ENCODE data around the gene OGDH.

Gene OGDH

GRCh38 chr7:44748948-44749731 is 142.7 kb downstream of the OGDH start:
- peak; percentile 12 to 59 for DNase-seq

GRCh38 chr7:44749992-44750391 is 143.6 kb downstream of the OGDH start:
- no peak for DNase-seq

DNA sequence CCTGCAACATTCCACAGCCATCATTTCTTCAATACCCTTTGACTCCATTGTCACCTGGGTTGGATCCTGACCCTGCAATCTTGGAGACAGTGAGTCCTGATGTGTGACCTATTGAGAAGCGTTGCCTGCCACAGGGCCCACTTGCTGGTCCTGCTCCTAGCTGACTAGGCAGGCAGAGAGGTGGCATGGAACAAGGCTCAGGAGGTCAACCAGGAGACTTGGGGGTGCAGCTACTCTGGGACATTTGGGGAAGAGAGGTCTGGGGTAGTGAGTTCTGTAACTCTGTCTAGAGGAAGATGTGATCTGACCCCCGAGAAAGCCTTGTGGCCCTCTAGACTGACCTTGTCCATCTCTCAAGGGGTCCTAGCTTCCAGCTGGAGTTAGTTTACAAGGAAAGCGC is 144.0 kb downstream of the OGDH start:
- no peak for DNase-seq

- no peak for DNase-seq
Measured at GRCh38 chr7:44750921-44751571, 144.6 kb downstream of the OGDH start.

DNA sequence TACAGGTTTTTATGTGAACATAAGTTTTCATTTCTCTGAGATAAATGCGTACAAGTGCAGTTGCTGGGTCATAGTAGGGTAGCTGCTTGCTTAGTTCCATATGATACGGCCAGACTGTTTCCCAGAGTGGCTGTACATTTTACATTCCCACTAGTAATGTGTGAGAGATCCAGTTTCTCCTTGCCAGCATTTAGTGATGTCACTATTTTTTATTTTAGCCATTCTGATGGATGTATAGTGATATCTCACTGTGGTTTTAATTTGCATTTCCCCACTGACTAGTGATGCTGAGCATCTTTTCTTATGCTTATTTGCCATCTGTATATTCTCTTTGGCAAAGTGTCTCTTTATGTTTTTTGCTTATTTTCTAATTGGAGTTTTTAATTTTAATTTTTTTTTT is 146.4 kb downstream of the OGDH start:
- DNase-seq: no peak

DNA sequence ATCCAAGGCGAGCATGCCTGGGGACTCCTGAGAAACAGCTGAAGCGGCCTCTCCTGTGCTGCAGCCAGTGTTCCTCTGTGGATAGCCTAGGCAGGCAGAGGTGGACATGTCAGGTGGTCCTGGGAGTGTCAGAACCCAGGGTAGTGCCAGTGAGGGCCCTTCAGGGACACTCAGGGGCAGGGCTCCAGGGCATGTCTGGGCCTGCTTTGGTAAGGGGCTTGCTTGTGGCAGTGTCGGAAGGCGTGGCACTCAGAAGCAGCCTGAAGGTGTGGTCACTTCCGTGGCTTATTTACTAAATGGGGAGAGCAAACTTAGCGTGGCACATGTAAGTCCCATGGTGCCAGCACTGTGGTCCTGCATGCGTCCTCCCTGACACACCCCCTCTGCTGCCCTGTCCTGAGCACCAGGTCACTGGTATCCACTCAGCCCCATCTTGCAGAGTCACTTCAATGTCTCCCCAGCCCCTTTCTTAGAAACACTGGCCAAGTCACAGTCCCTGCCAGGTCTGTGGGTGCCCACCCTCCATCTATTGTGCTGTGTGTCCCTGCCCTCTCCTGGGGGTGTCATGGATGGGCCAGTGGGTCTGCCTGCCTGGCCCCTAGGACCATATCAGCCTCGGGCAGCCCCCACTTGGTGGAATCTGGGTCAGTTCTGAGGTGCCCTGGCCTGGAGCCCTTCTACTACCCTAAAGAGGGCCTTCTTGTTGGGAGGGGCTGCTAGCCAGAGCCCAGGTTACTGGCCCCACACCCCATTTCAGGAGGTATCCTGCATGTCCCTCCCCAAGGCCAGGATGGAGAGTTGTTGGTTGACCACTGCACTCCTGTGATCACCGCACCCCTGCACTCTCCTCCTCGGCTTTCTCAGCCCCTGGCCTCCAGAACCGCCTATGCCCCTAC is 148.6 kb downstream of the OGDH start:
- no peak for DNase-seq

GRCh38 chr7:44755698-44756627 is 149.5 kb downstream of the OGDH start:
- DNase-seq: no peak

- DNase-seq: no peak
Measured at GRCh38 chr7:44756904-44757303, 150.5 kb downstream of the OGDH start.

DNA sequence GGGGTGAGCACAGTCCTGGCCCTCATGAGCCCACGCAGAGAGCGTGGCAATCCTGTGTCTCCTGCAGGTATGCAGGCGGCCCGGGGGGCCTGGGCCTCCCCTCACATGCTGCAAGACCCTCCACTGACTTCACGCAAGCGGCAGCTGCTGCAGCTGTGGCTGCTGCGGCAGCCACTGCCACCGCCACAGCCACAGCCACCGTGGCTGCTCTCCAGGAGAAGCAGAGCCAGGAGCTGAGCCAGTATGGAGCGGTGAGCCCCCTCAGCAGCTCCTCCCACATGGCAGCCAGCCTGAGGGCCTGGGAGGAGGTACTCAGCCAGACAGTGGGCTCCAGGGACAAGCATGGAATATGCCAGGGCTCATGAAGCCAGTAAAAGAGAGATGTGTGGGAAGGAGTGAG is 150.9 kb downstream of the OGDH start:
- no peak for DNase-seq

- DNase-seq: no peak
Measured at GRCh38 chr7:44757739-44758138, 151.3 kb downstream of the OGDH start.

Measured in NCI-H187 (cell line).